ENCODE measurements around the gene MXD1.

Gene MXD1

GRCh38 chr2:69969126-69969983 lies 54.4 kb downstream of the MXD1 start:
- Histone ChIP-seq H3K4me3 (no peak overlapping the region), H3K27ac (no peak overlapping the region)

GRCh38 chr2:69969991-69970390 lies 55.1 kb downstream of the MXD1 start:
- no peak overlapping the region for H3K27ac ChIP-seq
- no peak overlapping the region for H3K4me3 ChIP-seq

- Histone ChIP-seq H3K27ac (no peak overlapping the region), H3K4me3 (no peak overlapping the region)
Observed at GRCh38 chr2:69972822-69973221, 57.9 kb downstream of the MXD1 start.

- Histone ChIP-seq H3K4me3 (no peak overlapping the region), H3K27ac (no peak overlapping the region)
Observed at GRCh38 chr2:69973335-69973735, 58.4 kb downstream of the MXD1 start.

GRCh38 chr2:69975136-69975852 lies 60.4 kb downstream of the MXD1 start:
- H3K4me3 ChIP-seq = no peak overlapping the region
- peak overlapping the region in 5 of 21 experiments; percentile 0 to 64 (median 29) for H3K27ac ChIP-seq

GRCh38 chr2:69975853-69976462 lies 61.0 kb downstream of the MXD1 start:
- H3K4me3 ChIP-seq = no peak overlapping the region
- peak overlapping the region in 4 of 21 experiments; percentile 46 to 66 (median 63) for H3K27ac ChIP-seq

- peak overlapping the region in 3 of 21 experiments; percentile 46 to 72 (median 64) for H3K27ac ChIP-seq
Observed at GRCh38 chr2:69977186-69977585, 62.3 kb downstream of the MXD1 start.

GRCh38 chr2:69977906-69978482 lies 63.1 kb downstream of the MXD1 start:
- H3K4me3 ChIP-seq = no peak overlapping the region
- H3K27ac ChIP-seq = peak overlapping the region in 8 of 21 experiments; percentile 7 to 73 (median 42)

More at GRCh38 chr2:69977186-69977585, 62.3 kb downstream of the MXD1 start:
- H3K4me3 ChIP-seq = no peak overlapping the region

GRCh38 chr2:69979902-69980807 lies 65.2 kb downstream of the MXD1 start:
- no peak overlapping the region for H3K27ac ChIP-seq

GRCh38 chr2:69983392-69983966 lies 68.6 kb downstream of the MXD1 start:
- peak overlapping the region in 1 of 21 experiments; percentile 51 for H3K27ac ChIP-seq
- H3K4me3 ChIP-seq = no peak overlapping the region

More at GRCh38 chr2:69979902-69980807, 65.2 kb downstream of the MXD1 start:
- no peak overlapping the region for H3K4me3 ChIP-seq

- no peak overlapping the region for H3K4me3 ChIP-seq
- H3K27ac ChIP-seq = peak overlapping the region in 4 of 21 experiments; percentile 13 to 52 (median 35)
Observed at GRCh38 chr2:69985216-69985615, 70.3 kb downstream of the MXD1 start.

- no peak overlapping the region for H3K4me3 ChIP-seq
- peak overlapping the region in 4 of 21 experiments; percentile 9 to 52 (median 30) for H3K27ac ChIP-seq
Observed at GRCh38 chr2:69985688-69986087, 70.8 kb downstream of the MXD1 start.

GRCh38 chr2:69986691-69987090 lies 71.8 kb downstream of the MXD1 start:
- no peak overlapping the region for H3K4me3 ChIP-seq
- peak overlapping the region in 3 of 21 experiments; percentile 29 to 48 (median 36) for H3K27ac ChIP-seq

GRCh38 chr2:69988086-69988635 lies 73.3 kb downstream of the MXD1 start:
- H3K27ac ChIP-seq = no peak overlapping the region
- H3K4me3 ChIP-seq = no peak overlapping the region

- Histone ChIP-seq H3K4me3 (no peak overlapping the region), H3K27ac (peak overlapping the region in 2 of 21 experiments; percentile 14 to 51)
Observed at GRCh38 chr2:69989009-69989408, 74.1 kb downstream of the MXD1 start.

GRCh38 chr2:69989441-69990105 lies 74.7 kb downstream of the MXD1 start:
- peak overlapping the region in 2 of 21 experiments; percentile 14 to 51 for H3K27ac ChIP-seq
- H3K4me3 ChIP-seq = no peak overlapping the region
